Sigmoid colon (tissue), 7 donors: Measurements from ENCODE around the gene AHR. TPM values are rescaled to one million over a fixed set of nuclear protein-coding genes. Genes with fewer than 3 reads are reported as not detected.

ENCODE experiments used
- DNase-seq: peaks from one replicate; pipeline ENCODE4 v3.0.0-alpha.2; 2019
- H3K27ac ChIP-seq, 4 donors: fragments of 200-600 bp; sonication (generic); one replicate each; pipeline ENCODE4 v1.5.1; 2016 to 2019; ENCODE audit warnings: mild to moderate bottlenecking in 1 of 4
- H3K27me3 ChIP-seq, 3 donors: fragments of 200-600 bp; sonication (generic); one replicate each; pipeline ENCODE4 v1.5.1; 2019; ENCODE audit warnings: mild to moderate bottlenecking in 1 of 3
- H3K36me3 ChIP-seq, 4 donors: fragments of 200-600 bp; sonication (generic); one replicate each; pipeline ENCODE4 v1.5.1; 2016 to 2019
- H3K4me1 ChIP-seq, 4 donors: fragments of 200-600 bp; sonication (generic); one replicate each; pipeline ENCODE4 v1.5.1; 2017 to 2019
- H3K4me3 ChIP-seq, 4 donors: fragments of 200-600 bp; sonication (generic); one replicate each; pipeline ENCODE4 v1.5.1; 2017 to 2019; ENCODE audit warnings: mild to moderate bottlenecking in 2 of 4, moderate library complexity in 1 of 4
- H3K9me3 ChIP-seq, 4 donors: fragments of 200-600 bp in 3 of 4; sonication (generic) in 3 of 4; one replicate each; pipeline versions ENCODE4 v1.5.1 to v1.6.1; 2013 to 2019
- EP300 ChIP-seq, 4 donors: sonication (generic); formaldehyde crosslinking; IDR thresholded peaks; one replicate each; pipeline ENCODE4 v1.6.1; 2017; ENCODE audit warnings: antibody characterized with exemption in 4 of 4
- POLR2A ChIP-seq, 2 donors: fragments of 450-650 bp; IDR thresholded peaks; one replicate each; pipeline ENCODE4 v1.6.1; 2016; ENCODE audit warnings: antibody characterized with exemption in 2 of 2, mild to moderate bottlenecking in 2 of 2, moderate library complexity in 2 of 2
- POLR2AphosphoS5 ChIP-seq, 4 donors: sonication (generic); formaldehyde crosslinking; IDR thresholded peaks; one replicate each; pipeline ENCODE4 v1.6.1; 2017; ENCODE audit warnings: antibody characterized with exemption in 4 of 4
- WGBS, 2 donors: extraction: QIAGEN DNeasy Blood & Tissue Kit; methylation state at CpG; one replicate each; pipeline ENCODE4 v1.1.7; 2013; 5-methylcytosine and 5-hydroxymethylcytosine counted together
- intact Hi-C: fragments of 100-400 bp; cut with DNase I; formaldehyde crosslinking; loops from one replicate; pipeline ENCODE4 v1.15.1; 2023
- polyA plus RNA-seq, 3 donors: library from polyadenylated mRNA; stranded (reverse); fragments of 200-250 nt; gene quantifications; one replicate each; pipeline ENCODE4 v1.2.3, GENCODE V29; 2013
- total RNA-seq, 4 donors: library from RNA; depleted of rRNA; stranded (reverse); fragments of >200 nt; gene quantifications; one replicate each; pipeline ENCODE4 v1.1.0, GENCODE V29; 2016
- TF ChIP-seq, protein P1 (sequence below), 4 experiments: fragments of 450-650 bp in 3 of 4; fragments of 200-600 bp in 1 of 4; IDR thresholded peaks; one replicate each; pipeline ENCODE4 v1.5.1; 2016 to 2019; ENCODE audit warnings: antibody characterized with exemption in 4 of 4, mild to moderate bottlenecking in 3 of 4, moderate library complexity in 2 of 4
- donor health status: healthy with polysubstance abuse.
- donor health status: Bipolar disorder and iron deficiency.
- donor health status: healthy.

AHR gene
- total and polyA plus RNA-seq, 7 donors = 9.0 to 76.0 (median 41.8) TPM

DNA sequence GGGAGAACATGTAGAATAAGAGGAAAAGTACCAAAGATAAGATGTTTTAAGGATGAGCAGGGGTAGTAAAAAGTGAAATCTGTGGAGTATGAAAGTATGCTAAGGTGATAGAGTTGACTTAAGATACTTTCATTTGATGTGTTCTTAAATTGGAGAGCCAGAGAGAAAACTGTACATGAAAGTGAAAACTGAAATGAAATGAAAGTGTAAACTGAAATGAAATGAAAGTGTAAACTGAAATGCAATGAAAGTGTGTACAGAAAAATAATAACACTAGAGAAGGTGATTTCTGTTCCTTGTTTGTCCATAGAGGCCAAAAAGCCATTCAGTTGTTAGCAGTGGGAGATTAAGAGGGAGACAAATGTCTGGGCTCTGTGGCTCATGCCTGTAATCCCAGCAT, 17.5 kb downstream of the AHR start:
- TF ChIP-seq, protein P1, sequence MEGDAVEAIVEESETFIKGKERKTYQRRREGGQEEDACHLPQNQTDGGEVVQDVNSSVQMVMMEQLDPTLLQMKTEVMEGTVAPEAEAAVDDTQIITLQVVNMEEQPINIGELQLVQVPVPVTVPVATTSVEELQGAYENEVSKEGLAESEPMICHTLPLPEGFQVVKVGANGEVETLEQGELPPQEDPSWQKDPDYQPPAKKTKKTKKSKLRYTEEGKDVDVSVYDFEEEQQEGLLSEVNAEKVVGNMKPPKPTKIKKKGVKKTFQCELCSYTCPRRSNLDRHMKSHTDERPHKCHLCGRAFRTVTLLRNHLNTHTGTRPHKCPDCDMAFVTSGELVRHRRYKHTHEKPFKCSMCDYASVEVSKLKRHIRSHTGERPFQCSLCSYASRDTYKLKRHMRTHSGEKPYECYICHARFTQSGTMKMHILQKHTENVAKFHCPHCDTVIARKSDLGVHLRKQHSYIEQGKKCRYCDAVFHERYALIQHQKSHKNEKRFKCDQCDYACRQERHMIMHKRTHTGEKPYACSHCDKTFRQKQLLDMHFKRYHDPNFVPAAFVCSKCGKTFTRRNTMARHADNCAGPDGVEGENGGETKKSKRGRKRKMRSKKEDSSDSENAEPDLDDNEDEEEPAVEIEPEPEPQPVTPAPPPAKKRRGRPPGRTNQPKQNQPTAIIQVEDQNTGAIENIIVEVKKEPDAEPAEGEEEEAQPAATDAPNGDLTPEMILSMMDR (IDR thresholded peaks at IDR 0.05) = no peak
- TF ChIP-seq POLR2A (IDR thresholded peaks at IDR 0.05) = no peak
- no peak for TF ChIP-seq EP300 (IDR thresholded peaks at IDR 0.05)
- no peak for TF ChIP-seq POLR2AphosphoS5 (IDR thresholded peaks at IDR 0.05)
- intact Hi-C loops = no loop called here
- H3K4me3 ChIP-seq = no peak overlapping the region
- H3K27ac ChIP-seq = no peak overlapping the region
- peaks cover 0 to 15% (median 0%) of the 10 kb centered on the region in 4 donors for H3K36me3 ChIP-seq
- H3K9me3 ChIP-seq = no peaks in the 10 kb centered on the region
- peaks cover 0 to 36% (median 24%) of the 10 kb centered on the region in 4 donors for H3K4me1 ChIP-seq
- H3K27me3 ChIP-seq = no peaks in the 10 kb centered on the region
- no peak for DNase-seq

DNA sequence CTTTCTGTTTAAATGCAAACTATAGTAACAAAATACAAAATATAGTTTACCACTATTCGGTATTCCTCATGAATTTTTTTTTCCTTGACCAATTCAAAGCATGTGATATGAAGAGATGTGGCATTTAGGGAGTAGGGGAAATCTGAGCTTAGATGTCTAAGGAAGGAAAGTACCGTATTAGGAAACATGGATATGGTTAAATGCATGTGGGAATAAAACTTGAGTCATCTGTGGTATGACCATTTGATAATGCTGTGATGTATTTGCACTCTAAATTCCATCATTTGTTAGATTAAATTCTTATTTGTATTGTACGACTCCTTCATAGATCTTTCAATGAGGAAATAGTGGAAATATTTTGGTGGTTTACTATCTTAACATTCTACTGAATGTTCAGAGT, 19.7 kb downstream of the AHR start:
- TF ChIP-seq, protein P1 (IDR thresholded peaks at IDR 0.05) = no peak
- TF ChIP-seq POLR2A (IDR thresholded peaks at IDR 0.05) (no peak), EP300 (IDR thresholded peaks at IDR 0.05) (no peak), POLR2AphosphoS5 (IDR thresholded peaks at IDR 0.05) (no peak)
- H3K9me3 ChIP-seq = no peaks in the 10 kb centered on the region
- H3K4me3 ChIP-seq = no peak overlapping the region
- 82 to 90% methylated on average over 3 of the region's 3 CpGs for WGBS, 2 donors
- H3K4me1 ChIP-seq = peaks cover 0 to 38% (median 24%) of the 10 kb centered on the region in 4 donors
- intact Hi-C loops = no loop called here
- peaks cover 0 to 3% (median 0%) of the 10 kb centered on the region in 4 donors for H3K36me3 ChIP-seq
- no peaks in the 10 kb centered on the region for H3K27me3 ChIP-seq
- no peak overlapping the region for H3K27ac ChIP-seq
- no peak for DNase-seq

DNA sequence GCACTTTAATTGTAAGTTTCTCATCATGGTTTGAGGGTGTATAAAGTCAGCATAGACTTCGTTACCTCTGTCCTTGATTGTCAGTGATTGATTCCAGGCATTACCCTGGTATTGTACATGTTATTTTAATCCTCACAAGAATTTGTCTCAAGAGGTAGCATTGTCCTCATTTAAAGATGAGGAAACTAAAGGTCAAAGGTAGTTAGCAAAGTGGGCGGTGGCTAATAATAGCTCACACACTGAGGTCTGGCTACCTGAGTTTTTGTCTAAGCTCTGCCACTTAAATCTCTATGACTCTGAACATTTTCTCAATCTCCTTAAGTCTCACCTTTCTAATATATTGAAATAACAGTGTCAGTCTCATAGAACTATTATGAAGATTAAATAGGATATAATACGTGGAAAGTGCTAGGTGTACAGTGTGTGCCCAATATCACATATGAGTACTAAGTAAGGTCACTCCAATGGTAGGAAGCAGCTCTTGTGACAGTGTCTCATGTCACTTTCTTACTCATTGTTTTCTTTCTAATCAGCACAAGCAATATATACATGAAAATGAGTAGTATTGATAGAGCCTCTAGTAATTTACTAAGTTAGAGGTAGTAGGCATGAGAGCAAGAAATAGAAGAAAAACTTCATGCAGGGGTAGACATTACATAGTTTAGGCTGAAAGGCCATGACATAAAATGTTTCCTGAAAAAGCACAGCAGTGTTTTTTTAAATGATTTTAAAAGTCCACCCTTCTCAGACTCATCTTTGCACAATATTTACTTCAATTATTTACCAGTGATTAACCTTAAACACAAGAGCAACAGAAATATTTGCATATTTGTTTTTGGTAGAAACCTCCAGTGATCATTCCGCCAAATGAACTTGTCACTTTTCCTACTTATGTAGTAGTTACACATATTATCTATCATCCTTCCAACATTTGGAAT, 21.0 kb downstream of the AHR start:
- peaks cover 0 to 38% (median 24%) of the 10 kb centered on the region in 4 donors for H3K4me1 ChIP-seq
- no peaks in the 10 kb centered on the region for H3K27me3 ChIP-seq
- no peaks in the 10 kb centered on the region for H3K9me3 ChIP-seq
- intact Hi-C loops = no loop called here
- peaks cover 0 to 15% (median 0%) of the 10 kb centered on the region in 4 donors for H3K36me3 ChIP-seq
- no peak overlapping the region for H3K27ac ChIP-seq
- WGBS, 2 donors = 92 to 93% methylated on average over 4 of the region's 4 CpGs
- DNase-seq = no peak
- H3K4me3 ChIP-seq = no peak overlapping the region
- TF ChIP-seq POLR2A (IDR thresholded peaks at IDR 0.05) = no peak
- TF ChIP-seq EP300 (IDR thresholded peaks at IDR 0.05) = no peak
- TF ChIP-seq, protein P1 (IDR thresholded peaks at IDR 0.05) = no peak
- TF ChIP-seq POLR2AphosphoS5 (IDR thresholded peaks at IDR 0.05) = no peak

DNA sequence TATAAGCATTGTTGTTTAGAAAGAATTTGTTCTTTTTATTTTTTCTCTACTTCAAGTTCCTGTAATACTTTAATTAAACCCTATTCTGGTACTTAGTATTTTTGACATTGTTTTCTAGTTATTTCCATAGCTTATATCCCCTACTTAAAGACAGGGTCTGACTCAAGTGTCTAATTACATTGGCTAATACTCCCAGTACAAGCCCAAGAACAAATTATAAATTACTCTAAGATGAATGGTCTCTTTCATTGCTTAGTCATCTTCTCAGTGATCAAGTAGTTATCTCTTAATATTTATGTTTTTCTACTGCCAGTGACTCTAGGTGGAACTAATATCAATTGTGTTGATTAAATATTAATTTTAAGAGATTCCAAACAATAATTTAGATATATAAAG, 21.6 kb downstream of the AHR start:
- Histone ChIP-seq H3K9me3 (no peaks in the 10 kb centered on the region), H3K27ac (peak overlapping the region in 1 of 4 donors; percentile 3), H3K36me3 (peaks cover 0 to 17% (median 0%) of the 10 kb centered on the region in 4 donors), H3K27me3 (no peaks in the 10 kb centered on the region), H3K4me1 (peaks cover 0 to 38% (median 24%) of the 10 kb centered on the region in 4 donors), H3K4me3 (no peak overlapping the region)
- intact Hi-C loops = no loop called here
- TF ChIP-seq EP300 (IDR thresholded peaks at IDR 0.05) (no peak), POLR2A (IDR thresholded peaks at IDR 0.05) (no peak), POLR2AphosphoS5 (IDR thresholded peaks at IDR 0.05) (no peak)
- TF ChIP-seq, protein P1 (IDR thresholded peaks at IDR 0.05) = no peak
- DNase-seq = no peak
